GM12892 (cell line): ENCODE measurements around the gene AIPL1.

Experiments used
- POLR2A ChIP-seq: IDR thresholded peaks from 2 replicates; pipeline ENCODE4 v1.6.1; 2011; ENCODE audit warnings: low read depth, low read length, control low read depth
- POLR2AphosphoS5 ChIP-seq: IDR thresholded peaks from 2 replicates; pipeline ENCODE4 v1.6.1; 2011; ENCODE audit warnings: low read depth, low read length, control low read depth
- TAF1 ChIP-seq: IDR thresholded peaks from 2 replicates; pipeline ENCODE4 v1.6.1; 2011; ENCODE audit warnings: low read depth, mild to moderate bottlenecking, control low read depth, low read length, borderline replicate concordance

DNA sequence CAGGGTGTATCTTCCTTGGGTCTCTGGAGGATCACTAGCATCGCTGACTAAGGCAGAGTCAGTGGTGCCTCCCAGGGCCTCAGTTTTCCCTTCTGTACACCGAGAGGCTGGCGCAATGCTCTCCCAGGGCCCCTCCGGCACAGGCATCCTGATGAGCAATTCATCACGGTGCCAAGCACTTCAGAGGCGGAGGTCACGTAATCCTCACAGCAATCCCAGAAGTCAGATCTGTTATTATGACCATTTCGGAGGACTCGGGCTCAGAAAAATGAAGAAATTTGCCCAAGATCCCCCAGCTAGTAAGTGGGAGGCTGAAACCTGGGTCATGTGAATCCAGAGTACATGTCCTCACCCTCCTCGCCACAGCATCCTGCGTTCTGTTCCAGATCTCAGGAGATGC, 46.5 kb downstream of the AIPL1 start:
- TF ChIP-seq POLR2A (no peak), POLR2AphosphoS5 (no peak), TAF1 (no peak)
